HG03521 (cell line): Measurements from ENCODE around the gene MORC2.

Source experiments
- ATAC-seq: cut with Tn5 transposase; IDR thresholded peaks from one replicate; pipeline ENCODE4 v1.9.1; 2021; ENCODE audit warnings: mild to moderate bottlenecking, moderate library complexity; ENCODE audit not compliant: unreplicated experiment

Gene MORC2

DNA sequence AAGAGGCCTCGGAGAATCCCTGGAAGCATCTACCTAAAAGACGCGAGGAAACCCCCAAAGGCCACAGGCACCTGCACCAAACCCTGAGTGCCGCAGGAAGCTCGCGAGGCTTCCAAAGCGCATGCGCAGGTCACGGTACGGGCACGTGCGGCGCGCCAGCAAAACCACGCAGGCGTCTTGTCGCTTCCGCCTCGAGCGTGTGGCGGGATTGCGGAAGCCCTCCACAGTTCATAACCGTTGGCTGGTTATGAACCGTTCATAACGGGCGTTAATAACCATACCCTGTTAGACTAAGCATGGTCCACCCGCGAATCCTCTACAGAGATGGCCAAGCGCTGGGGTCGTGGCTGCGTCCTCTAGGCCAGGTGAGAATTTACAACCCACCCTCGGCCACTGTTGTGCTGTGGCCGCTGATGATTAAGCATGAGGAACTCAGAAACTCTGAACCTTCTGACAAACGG, 46.4 kb downstream of the MORC2 start:
- no peak for ATAC-seq

DNA sequence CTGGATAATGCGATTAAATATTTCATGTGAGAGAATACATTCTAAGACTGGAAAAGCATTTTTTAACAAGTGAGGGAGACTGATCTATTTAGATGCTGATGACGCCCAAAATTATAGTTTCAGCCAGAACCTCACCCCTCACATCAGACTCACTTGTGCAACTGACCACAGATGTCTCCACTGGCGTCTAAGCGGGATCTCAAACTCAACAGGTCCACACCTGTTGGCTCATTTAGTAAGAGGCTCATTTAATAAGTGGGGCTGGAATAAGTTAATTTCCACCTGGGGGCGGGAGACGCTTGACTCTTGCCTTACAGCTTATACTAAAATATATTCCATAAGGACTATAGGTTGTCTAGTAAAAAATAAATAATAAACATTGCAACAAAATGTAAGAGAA, 47.5 kb downstream of the MORC2 start:
- no peak for ATAC-seq

DNA sequence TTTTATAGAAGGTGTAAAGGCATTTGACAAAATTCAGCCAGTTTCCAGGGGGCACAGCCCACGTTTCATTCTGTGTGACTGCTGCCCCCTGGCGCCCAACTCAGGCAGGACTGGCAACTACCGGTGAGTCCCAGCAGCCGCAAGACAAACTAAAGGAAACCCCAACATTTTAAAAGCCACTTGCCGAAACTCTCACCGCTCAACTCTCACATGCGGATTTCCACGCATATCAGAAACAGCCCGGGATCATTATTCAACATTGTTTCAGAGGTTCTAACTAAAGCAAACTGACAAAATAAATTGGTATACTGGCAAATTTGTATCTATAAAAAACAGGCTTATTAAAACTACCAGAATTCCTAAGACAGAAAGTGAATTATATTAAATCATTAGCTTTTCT, 48.2 kb downstream of the MORC2 start:
- no peak for ATAC-seq

DNA sequence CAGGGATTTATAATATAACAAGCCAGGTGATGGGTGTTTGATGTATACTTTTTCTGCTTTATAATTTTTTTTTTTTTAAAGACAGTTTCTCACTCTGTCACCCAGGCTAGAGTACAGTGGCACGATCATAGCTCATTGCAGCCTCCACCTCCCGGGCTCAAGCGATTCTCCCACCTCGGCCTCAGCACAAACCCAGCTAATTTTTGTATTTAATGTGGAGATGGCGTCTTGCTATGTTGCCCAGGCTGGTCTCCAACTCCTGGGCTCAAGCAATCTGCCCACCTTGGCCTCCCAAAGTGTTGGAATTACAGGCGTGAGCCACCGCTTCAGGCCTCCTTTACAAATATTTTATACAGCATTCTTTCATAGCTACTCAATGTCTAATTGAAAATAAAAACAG, 48.6 kb downstream of the MORC2 start:
- no peak for ATAC-seq

DNA sequence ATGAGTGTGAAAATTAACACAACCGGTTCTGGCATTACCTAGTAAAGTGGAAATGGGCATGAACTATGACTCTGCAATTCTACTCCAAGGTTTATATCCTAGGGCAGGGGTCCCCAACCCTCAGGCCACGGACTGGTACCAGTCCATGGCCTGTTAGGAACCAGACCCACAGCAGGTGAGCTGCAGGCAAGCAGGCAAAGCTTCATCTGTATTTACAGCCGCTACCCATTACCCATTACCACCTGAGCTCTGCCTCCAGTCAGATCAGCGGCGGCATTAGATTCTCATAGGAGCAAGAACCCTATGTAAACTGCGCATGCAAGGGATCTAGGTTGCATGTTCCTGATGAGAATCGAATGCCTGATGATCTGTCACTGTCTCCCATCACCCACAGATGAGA, 49.8 kb downstream of the MORC2 start:
- ATAC-seq = no peak

DNA sequence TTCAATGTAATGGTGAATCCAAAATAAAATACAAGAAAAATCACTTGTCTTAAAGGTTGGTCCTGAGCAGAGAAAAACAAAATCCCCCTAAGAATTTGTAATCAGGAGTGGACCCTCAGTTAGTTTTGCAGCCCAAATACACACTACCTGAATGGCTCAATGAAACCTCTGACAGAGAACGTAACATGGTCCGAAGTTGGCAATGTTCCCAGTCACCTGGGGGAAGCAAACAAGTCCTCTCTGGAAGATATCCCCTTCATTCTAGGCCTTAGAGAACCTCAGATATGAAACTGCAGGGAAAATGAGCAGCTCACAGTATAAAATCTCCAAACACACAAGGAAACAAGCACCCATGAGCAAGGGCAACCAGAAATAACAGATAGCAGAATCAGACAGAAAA, 58.2 kb downstream of the MORC2 start:
- ATAC-seq = no peak

DNA sequence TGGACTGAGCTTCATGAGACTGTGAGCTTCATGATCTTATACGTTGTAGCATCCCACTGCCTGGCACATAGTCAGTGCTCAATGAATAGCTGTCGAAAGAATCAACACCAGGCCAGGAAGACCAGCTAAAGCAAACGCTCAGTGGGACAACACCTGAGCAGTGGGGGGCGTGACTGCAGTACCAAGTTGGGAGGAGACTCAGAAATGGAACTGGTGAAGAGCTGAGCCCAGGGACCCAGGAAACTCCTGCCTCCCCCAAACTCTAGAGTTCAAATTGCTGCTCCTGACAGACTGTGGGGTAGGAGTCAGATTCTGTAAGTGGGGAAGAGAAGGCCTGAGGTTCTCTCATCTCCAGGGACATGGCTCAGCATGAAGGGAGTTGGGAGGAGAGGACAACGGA, 59.3 kb downstream of the MORC2 start:
- ATAC-seq = no peak

DNA sequence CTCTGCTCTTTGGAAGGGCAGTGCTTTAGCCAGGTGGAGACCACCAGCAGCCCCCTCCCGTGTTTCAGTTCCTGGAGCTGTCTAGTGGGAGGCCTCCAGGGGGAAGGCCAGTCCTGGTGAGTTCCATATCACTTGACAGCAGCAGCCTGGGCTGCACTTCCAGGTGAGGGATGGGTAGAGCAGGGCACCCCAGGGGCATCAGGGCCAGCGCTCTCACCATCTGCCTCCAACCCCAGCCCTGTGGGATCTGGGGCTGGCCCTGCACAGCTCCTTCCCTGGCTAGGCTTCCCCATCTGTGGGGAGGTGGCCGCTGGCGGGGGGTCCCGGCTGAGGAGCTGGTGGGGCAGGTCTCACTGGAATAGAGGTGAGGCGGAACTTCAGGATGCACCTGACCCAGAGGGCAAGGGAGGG, 60.5 kb downstream of the MORC2 start:
- no peak for ATAC-seq

DNA sequence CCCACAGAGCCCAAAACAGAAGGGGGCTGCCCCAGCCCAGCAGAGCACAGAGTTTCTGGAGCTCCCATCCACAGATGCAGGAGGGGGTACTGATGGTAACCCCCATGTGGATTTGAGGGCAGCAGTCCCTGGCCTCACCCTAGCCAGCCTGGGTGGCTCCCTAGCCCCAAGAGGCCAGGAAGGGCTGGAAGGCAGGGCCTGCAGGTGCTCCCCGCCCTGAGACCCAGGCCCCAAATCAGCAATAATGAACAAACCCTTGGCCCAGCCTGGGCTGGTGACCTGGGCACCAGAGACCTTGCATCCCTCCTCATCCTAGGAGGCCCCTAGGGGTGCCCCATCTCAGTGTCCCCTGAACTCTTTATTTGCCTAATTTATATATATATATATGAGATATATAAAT, 61.6 kb downstream of the MORC2 start:
- no peak for ATAC-seq

DNA sequence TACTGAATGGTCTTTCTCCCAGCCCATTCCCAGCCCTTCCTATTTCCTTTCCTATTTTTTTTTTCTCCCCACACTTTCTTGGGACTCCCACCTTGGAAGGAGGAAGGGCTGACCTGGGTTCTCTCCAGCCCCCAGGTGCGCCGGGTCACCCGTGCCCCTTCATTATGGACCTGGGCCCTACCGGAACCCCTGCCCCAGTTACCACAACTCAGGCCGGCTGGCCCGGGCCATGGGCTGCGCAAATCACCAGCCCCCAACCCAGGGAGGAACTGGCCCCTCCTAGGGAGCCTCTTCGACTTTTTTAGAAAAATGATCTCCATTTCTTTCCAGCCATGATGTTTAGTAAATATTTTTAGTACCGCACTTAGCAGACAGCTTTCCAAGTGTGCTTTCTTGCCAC, 62.2 kb downstream of the MORC2 start:
- ATAC-seq = no peak

DNA sequence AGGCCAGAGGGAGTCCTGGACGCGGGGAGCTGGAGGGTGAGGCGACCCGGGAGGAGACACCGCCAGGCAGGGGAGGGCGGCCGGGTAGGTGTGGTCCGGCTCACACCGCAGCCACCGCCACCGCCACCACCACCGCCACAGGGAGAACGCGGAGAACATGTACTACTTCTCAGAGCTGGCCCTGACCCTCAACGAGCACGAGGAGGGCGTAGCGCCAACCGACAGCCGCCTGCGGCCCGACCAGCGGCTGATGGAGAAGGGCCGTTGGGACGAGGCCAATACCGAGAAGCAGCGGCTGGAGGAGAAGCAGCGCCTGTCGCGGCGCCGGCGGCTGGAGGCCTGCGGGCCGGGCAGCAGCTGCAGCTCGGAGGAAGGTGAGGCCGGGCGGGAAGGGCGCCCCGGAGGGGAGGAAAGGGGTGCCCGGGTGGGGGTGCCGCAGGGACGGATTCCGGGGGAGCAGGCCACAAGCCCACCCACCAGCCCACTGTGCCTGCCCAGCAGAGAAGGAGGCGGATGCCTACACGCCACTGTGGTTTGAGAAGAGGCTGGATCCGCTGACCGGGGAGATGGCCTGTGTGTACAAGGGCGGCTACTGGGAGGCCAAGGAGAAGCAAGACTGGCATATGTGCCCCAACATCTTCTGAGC, 62.8 kb downstream of the MORC2 start:
- ATAC-seq = no peak

DNA sequence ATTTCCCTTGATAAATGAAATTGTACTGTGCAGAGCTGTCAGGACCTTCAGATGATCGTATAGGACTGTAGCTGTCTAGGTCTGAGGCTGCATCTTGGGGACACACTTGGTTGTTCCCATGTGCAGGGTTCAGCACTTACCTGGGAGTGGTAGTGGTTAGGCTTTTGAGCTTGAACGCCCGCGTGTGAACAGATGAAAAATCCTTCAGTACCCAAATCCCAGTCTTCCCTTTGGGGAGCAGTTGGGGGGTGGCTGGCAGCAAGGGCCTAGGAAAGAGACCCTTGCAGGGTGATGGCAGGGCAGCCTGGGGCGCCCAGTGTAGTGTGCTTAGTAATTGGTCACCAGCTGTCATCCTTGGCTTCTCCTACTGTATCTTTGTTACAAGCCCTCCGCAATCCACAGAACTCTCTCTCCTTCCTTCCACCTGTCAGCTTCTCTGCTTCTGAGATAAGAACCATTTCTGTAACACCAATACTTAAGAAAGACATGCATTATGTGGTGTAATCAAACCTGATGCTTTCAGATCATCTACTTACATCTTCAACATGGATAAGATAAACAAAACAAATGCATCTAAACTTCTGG, 64.6 kb downstream of the MORC2 start:
- ATAC-seq = no peak

DNA sequence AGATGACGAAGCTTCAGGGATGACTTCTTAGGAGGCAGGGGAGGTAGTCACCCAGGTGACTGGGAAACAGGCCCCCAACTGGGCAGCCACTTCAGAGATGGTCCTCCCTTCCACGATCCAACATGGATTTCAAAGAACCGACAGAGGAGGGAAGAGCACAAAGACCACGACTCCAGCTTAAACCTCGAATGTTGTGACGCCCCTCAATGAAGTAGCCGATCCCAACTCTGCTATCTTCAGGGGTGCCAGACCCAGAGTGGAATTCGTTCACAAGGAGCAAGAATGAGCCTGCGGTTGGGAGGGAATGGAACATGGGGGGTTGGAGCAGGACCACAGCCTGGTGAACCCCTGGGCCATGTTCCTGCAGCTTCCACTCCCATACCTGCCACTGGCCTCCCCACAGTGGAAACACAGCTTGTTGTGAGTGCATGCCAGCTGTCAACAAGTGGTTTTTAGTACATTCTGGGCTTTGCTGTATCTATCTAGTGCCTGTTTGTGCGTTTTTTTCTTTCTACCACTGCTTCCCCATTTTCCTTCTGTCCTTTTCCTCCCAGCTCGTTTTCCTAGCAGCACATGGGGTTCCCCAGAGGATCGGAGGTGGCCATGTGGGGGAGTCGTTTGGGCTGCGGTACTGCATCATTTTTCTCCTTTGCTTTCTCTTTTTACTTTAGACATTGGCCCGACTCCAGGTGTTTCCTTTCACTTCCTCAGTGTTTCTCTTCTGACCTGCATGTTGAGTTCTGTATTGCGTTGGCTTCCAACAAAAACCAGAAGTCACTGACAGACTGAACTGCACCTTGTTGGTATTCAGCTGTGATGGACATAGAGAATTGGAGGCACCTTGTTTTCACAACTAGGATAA, 65.8 kb downstream of the MORC2 start:
- ATAC-seq = no peak

DNA sequence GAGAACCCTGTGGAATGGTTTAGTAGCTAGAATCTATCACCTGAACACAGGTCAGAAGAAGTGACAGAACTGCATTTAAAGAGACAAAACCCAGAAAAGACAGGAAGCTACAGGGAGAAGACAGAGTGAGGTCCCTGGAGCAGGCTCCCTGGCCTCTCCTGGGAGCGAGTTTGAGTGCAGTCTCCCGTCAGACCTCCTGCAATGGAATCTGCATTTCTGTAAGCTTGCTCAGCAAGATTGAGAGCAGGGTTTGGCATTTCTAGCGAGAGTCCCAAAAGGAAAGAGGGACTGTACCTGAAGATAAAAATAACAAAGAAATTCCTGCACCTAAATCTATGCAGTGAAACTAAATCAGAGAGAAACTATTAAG, 74.2 kb downstream of the MORC2 start:
- ATAC-seq = no peak

DNA sequence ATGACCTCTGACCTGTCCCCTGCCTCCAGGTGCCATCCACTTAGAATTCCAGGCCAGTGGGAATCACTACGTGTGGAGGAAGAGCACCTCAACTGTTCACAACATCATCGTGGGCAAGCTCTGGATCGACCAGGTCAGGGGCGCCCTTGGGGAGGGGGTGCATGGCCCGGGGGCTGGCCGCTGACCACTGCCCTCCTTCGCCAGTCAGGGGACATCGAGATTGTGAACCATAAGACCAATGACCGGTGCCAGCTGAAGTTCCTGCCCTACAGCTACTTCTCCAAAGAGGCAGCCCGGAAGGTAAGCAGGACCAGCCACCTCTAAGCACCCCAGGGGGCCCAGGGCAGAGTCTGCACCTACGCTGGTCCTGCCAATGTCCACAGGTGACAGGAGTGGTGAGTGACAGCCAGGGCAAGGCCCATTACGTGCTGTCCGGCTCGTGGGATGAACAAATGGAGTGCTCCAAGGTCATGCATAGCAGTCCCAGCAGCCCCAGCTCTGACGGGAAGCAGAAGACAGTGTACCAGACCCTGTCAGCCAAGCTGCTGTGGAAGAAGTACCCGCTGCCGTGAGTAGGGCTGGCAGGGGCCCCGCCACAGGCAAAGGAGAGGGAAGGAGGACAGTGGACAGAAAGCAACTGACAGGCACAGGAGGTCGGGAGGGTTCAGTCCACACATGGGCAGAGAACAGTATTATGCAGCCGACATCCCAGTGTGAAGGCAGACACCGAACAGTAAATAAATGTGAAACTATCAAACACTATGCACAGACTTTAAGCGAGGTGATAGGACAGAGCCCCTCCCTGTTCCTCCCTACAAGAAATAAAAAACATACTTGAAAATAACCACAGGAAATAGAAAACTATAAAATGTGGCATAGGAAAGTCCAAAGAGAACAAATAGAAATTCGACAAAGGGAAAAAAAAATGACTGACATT, 74.9 kb downstream of the MORC2 start:
- ATAC-seq = no peak

DNA sequence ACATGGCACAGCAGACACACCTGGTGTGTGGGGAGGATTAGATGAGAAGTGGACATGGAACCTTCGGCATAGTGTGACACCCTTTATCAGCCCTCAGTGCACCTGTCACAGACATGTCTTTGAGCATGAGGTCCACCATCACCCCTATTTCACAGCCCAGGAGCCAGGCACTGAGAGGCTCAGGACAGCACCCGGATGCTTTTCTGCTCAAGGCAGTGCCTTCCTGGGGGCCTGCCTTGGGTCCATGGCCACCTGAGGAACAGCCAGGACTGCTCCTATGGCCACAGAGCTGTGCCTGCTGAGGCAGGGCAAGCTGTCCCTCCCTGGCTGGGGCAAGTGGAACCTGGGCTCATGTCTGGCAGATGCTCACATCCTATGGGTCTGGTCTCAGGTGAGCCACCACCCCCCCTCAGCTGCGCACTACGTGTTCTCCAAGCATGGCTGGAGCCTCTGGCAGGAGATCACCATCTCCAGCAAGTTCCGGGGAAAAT, 75.8 kb downstream of the MORC2 start:
- ATAC-seq = no peak

DNA sequence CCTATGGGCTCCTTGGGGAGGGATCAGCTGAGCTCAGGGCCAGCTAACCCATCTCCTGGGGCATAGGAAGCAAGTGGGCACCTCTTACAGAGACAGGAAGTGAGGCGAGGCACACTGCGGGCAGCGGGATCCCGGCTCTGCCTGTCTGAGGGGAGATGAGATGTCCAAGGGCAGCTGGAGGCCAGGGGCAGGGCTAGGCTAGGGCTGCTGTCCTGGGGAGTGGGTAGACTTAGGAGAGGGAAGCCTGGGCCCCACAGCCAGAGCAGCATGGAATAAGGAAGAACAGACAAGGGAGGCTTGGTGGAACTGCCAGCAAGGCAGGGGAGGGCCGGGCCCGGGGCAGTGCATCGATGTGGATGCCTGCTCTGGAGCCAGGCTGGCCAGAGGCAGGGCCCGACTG, 76.3 kb downstream of the MORC2 start:
- no peak for ATAC-seq

DNA sequence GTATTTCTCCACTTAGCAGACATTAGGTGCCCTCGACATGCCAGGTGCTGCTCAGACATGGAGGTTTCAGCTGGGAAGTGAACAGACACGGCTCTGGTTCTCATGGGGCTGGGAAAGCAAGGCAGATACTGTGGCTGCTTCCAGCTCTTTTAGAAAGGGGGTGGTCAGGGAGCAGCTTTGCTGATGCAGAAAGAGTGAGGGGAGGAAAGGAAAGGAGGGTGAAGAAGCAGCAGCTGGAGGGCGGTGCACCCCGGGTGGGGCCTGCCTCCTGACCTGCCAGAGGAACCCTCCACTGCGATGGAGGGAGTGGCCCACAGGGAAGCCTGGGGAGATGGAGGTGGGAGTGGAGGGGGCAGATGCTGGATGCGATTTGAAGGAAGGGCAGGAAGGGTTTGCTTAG, 76.8 kb downstream of the MORC2 start:
- no peak for ATAC-seq

DNA sequence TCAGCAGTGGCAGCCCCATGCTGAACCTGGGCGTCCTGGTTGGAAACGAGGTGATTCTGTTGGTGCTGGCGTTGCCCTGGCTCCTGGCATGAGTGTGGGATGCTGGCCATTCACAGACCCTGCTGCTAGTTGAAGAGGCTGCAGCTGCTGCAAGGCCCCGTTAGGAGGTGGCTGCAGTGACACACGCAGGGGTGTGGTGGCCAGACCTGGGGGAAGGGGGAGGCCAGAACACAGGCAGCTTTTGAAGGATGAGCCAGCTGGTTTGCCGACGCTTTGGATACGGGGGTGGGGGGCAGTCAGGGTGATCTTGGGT, 77.2 kb downstream of the MORC2 start:
- no peak for ATAC-seq

DNA sequence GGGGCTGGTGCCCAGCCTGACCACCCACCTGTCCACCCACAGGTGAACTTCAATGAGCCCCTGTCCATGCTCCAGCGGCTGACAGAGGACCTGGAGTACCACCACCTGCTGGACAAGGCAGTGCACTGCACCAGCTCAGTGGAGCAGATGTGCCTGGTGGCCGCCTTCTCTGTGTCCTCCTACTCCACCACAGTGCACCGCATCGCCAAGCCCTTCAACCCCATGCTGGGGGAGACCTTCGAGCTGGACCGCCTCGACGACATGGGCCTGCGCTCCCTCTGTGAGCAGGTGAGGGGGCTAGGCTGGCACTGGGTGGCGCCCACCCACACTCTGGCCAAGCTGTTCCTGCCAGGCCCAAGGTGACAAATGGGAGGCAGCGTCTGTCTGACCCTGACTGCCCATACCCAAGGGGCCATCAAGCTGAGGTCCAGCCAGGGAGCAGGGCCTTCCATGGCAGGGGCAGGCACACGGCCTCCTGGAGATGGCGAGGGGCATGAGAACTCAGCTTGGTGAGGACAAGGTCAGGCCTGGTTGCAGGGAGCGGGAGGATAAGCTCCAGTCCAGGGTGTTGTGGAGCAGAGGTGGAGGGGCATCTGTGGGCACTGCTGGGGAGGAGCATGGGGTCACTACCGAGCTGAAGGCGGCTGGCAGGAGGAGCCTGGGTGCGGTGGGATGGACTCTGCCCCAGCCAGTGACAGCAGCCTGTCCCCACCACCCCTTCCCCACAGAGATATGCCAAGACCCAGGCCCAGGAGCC, 77.7 kb downstream of the MORC2 start:
- no peak for ATAC-seq
